Neural crest cell (in vitro differentiated cells): Measurements from ENCODE around the gene MYO1B. TPM values are rescaled to one million over a fixed set of nuclear protein-coding genes. Genes with fewer than 3 reads are reported as not detected.

ENCODE experiments used
- DNase-seq: peaks from one replicate; pipeline ENCODE4 v3.0.0; 2021; ENCODE audit warnings: low read depth, mixed read lengths, low spot score
- H3K27ac Mint-ChIP-seq: one replicate; pipeline ENCODE4 v1.8.0; 2021; ENCODE audit warnings: mild to moderate bottlenecking, mixed read lengths; ENCODE audit not compliant: unreplicated experiment
- H3K27me3 Mint-ChIP-seq: 2 replicates; pipeline ENCODE4 v1.8.0; 2021; ENCODE audit warnings: low read depth, mild to moderate bottlenecking, mixed read lengths
- H3K36me3 Mint-ChIP-seq: 2 replicates; pipeline ENCODE4 v1.8.0; 2021; ENCODE audit warnings: low read depth, mild to moderate bottlenecking, mixed read lengths
- H3K4me1 Mint-ChIP-seq: 2 replicates; pipeline ENCODE4 v1.8.0; 2021; ENCODE audit warnings: mixed read lengths
- H3K4me3 Mint-ChIP-seq: one replicate; pipeline ENCODE4 v1.8.0; 2021; ENCODE audit warnings: mild to moderate bottlenecking, mixed read lengths
- H3K9me3 Mint-ChIP-seq: 2 replicates; pipeline ENCODE4 v1.8.0; 2021; ENCODE audit warnings: mixed read lengths
- total RNA-seq: library from RNA; stranded (reverse); gene quantifications from 2 replicates; pipeline ENCODE4 v1.2.1, GENCODE V29; 2021
- TF ChIP-seq, protein P1 (sequence below): fragments of 200-600 bp; sonication (generic); conservative IDR thresholded peaks from 2 replicates; pipeline ENCODE4 v1.5.0; 2021; ENCODE audit warnings: antibody characterized with exemption, mild to moderate bottlenecking

The MYO1B gene
- total RNA-seq, 1 donor from 2014 or later = 116 TPM

DNA sequence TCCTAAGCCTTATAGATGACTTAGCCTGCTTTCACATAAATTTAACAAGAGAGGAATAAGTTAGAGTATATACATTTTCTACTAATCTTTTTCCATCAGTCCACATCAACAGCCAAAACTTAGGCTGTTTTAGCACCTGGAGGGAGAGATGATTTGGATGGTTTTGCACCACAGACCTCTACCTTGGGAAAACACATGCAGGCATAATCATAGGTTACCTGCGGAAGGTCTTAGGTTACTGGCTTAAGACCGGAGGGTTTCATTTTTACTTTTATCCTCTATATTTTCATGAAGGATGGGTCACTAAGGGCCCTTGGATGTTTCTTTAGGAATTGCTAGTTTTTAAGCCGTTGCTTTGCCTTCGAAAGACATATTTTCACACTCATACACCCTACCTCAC, 66.0 kb downstream of the MYO1B start:
- peaks cover 3% of the 10 kb centered on the region for H3K36me3 Mint-ChIP-seq
- no peak overlapping the region for H3K4me3 Mint-ChIP-seq
- no peak overlapping the region for H3K27ac Mint-ChIP-seq
- TF ChIP-seq, protein P1, sequence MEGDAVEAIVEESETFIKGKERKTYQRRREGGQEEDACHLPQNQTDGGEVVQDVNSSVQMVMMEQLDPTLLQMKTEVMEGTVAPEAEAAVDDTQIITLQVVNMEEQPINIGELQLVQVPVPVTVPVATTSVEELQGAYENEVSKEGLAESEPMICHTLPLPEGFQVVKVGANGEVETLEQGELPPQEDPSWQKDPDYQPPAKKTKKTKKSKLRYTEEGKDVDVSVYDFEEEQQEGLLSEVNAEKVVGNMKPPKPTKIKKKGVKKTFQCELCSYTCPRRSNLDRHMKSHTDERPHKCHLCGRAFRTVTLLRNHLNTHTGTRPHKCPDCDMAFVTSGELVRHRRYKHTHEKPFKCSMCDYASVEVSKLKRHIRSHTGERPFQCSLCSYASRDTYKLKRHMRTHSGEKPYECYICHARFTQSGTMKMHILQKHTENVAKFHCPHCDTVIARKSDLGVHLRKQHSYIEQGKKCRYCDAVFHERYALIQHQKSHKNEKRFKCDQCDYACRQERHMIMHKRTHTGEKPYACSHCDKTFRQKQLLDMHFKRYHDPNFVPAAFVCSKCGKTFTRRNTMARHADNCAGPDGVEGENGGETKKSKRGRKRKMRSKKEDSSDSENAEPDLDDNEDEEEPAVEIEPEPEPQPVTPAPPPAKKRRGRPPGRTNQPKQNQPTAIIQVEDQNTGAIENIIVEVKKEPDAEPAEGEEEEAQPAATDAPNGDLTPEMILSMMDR = no peak
- DNase-seq = no peak
- H3K27me3 Mint-ChIP-seq = no peaks in the 10 kb centered on the region
- no peaks in the 10 kb centered on the region for H3K9me3 Mint-ChIP-seq
- H3K4me1 Mint-ChIP-seq = peaks cover 3% of the 10 kb centered on the region

DNA sequence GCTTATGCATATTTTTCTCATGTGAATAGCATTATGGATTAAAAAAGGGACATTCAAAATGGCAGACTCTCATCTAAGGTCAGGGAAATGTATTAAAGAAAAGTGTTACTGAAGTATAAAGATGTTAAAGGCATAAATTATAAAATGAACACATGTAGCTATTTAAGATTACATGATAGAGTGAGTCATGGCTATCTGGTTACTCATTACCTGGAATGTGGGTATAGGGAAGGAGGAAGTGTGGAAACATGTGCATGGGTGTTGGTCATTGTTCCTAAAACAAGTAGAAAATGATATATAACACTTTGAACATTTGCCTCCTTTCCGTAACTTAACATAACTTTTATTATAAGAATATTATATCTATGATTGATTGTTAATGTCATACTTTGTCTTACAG, 66.4 kb downstream of the MYO1B start:
- no peaks in the 10 kb centered on the region for H3K36me3 Mint-ChIP-seq
- no peak overlapping the region for H3K4me3 Mint-ChIP-seq
- H3K27ac Mint-ChIP-seq = no peak overlapping the region
- DNase-seq = no peak
- no peaks in the 10 kb centered on the region for H3K27me3 Mint-ChIP-seq
- H3K4me1 Mint-ChIP-seq = peaks cover 7% of the 10 kb centered on the region
- TF ChIP-seq, protein P1 = no peak
- H3K9me3 Mint-ChIP-seq = no peaks in the 10 kb centered on the region

DNA sequence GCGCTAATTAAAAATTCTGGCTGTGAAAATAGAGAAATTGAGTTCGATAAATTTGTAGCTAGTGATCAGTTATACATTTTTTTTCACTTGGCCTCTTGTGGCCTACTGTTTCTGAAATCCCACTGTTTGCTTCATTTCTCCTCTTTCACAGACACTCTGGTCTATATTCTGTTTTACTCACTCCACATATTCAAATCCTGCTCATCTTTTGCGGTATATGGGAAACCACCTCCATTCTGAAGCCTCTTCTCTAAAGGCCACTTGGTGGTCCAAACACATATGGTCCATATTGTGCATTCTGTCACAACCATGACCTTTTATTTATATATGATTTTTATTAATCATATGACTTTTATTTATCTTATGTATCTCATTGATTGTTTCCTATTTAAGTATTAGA, 67.0 kb downstream of the MYO1B start:
- TF ChIP-seq, protein P1 = no peak

DNA sequence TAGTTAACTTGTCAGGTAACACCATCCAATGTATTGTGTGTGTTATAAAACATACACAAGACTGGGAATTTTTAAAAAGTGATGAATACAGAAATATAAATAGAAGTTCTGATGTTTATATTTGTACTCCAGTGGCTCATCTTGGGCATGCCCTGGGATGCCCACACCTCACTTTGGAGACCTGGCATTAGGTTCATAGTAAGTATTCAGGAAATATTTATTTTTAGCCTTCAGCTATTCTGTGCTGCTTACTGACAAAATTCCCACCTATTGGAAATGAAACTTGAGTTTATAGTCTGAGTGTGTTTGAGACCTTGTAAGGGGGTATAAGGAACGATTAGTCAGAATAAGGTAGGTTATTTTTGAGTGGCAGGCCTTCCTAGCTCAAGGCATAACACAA, 67.5 kb downstream of the MYO1B start:
- no peak overlapping the region for H3K4me3 Mint-ChIP-seq

More for the DNA sequence above, 67.0 kb downstream of the MYO1B start:
- H3K4me3 Mint-ChIP-seq = no peak overlapping the region
- H3K36me3 Mint-ChIP-seq = no peaks in the 10 kb centered on the region
- H3K4me1 Mint-ChIP-seq = peaks cover 11% of the 10 kb centered on the region
- H3K27ac Mint-ChIP-seq = no peak overlapping the region
- DNase-seq = no peak
- H3K27me3 Mint-ChIP-seq = no peaks in the 10 kb centered on the region
- H3K9me3 Mint-ChIP-seq = no peaks in the 10 kb centered on the region

DNA sequence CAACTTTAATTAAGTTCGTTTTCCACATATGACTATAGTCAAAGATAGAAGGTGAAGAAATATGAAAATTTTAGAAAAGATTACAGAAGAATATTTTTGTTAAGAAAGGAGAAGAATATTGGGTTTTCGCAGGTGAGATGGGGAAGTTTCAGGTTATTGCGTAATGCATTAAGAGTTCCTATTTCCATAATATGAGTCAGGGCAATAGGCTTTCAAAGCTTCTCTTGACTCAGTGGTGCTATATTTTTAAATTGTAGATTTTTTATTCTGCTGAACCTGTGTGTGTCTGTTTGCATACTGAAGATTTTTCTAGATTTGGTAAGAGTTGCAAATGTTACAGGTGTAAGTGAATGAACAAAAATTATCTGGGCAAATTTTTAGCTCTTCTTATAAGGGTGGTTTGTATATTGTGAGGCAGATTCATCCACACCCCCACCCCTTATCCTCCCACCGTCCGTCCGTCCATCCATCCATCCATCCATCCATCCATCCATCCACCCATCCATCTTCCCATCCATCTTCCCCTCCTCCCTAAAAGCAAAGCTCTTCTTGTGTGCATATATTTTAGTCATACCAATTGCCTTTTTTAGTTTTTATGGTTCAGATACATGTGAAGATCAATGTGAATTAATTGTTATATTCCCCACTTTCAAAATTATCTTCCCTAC, 69.6 kb downstream of the MYO1B start:
- no peak overlapping the region for H3K27ac Mint-ChIP-seq
- no peak for DNase-seq
- no peaks in the 10 kb centered on the region for H3K9me3 Mint-ChIP-seq
- H3K4me1 Mint-ChIP-seq = peaks cover 22% of the 10 kb centered on the region
- no peak overlapping the region for H3K4me3 Mint-ChIP-seq
- H3K27me3 Mint-ChIP-seq = no peaks in the 10 kb centered on the region
- TF ChIP-seq, protein P1 = no peak
- H3K36me3 Mint-ChIP-seq = no peaks in the 10 kb centered on the region

More for the DNA sequence above, 67.5 kb downstream of the MYO1B start:
- H3K27ac Mint-ChIP-seq = no peak overlapping the region
- peaks cover 8% of the 10 kb centered on the region for H3K4me1 Mint-ChIP-seq
- TF ChIP-seq, protein P1 = no peak
- H3K27me3 Mint-ChIP-seq = no peaks in the 10 kb centered on the region
- DNase-seq = no peak
- H3K9me3 Mint-ChIP-seq = no peaks in the 10 kb centered on the region
- H3K36me3 Mint-ChIP-seq = no peaks in the 10 kb centered on the region
